Activated CD4-positive, alpha-beta T cell treated with anti-CD3 and anti-CD28 coated beads, Interleukin-2, amount 50 U/mL, for 4 hours (primary cell): ENCODE measurements around the gene USH2A.

Experiments
- DNase-seq, 2 experiments: peaks; one replicate each; pipeline ENCODE4 v3.0.0-alpha.2; 2020

USH2A gene

DNA sequence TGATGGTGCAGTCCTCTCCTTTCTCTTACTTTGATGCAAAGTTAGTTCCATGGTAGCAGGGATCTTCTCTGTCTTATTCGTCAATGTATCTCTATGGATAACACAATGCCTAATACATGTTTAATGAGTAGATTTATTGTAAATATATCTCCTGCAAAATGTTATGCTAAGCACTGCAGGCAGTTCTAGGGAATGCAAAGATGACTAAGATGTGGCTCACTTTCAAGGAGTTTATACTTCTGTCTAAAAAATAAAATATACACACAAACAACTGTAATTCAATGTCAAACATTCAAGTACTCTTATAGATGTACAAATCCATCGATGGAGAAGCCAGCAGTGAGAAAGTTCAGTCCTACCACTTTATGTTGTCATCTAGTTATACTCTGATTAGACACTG, 661.8 kb downstream of the USH2A start:
- DNase-seq = no peak

- DNase-seq = no peak
Observed at GRCh38 chr1:215754112-215754511, 669.1 kb downstream of the USH2A start.

DNA sequence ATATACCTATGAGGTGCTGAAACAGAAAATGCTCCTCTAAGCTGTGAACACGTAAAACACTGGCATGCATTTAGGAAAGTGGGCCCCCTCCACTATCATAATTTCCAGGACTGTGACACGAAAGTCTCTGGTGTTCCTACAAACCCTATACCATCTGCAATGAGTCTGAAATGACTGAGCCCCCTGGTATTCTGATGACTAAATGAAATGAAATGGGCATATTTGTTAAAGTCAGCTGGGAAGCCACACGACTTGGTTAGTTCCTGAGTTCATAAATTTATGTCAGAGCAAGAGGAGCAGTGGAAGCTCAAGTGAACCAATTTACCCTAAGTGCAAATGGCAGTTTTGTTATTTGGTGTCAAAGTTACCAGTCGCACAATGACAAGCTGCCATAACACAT, 673.8 kb downstream of the USH2A start:
- no peak for DNase-seq

DNA sequence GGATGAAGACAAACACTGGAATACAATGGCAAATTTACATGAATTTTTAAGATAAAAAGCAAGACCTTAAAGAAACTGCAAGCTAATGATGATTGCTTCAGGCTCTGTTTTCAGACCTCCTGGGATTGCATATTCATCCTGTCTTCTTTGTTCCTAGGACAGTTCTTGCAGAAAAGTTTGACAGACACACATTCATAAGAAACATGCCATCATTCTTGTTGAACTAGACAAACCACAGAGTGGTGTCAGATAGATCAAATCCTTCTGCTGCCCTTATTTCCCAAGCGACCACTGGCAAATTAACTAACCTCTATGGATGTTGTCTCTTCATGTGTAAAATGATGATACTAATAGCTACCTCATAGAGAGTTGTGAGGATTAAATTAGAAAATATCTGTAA, 674.8 kb downstream of the USH2A start:
- DNase-seq = no peak

DNA sequence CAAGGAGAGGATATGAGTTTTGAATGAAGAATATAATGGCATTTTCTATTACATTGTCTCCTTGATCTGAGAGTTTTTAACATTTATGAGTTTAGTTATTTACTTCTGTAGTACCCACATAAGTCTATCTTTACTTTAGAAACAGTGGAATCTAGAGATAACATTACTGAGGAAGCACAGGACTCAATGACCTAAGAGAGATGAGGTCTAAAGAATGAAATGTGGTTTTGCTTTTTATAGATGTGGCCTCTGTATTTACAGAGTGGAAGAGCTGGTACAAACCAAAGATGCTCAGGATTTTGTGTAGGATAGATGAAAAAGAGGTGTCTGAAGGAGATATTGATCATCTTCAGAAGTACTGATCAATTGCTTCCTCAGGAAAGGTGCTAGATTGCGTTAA, 678.8 kb downstream of the USH2A start:
- no peak for DNase-seq

DNA sequence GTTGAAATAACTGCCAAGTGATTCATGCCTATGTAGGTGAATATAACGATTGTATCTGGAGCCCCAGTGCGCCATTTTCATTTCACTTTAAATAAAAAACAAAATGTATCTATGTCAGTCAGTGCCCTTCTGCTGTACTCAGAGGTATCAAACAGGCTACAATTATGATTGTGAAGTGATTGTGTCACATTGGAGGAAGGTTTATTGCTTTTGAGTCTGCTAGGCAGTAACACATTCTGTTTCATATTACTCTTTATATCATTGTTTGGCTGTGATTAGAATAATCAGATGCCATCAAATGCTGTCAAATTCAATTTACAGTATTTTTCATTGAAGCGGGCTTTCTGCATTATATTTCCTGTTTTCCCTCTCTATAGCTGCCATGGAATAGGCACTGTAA, 684.2 kb downstream of the USH2A start:
- no peak for DNase-seq

GRCh38 chr1:215731699-215732098, 691.5 kb downstream of the USH2A start:
- no peak for DNase-seq

DNA sequence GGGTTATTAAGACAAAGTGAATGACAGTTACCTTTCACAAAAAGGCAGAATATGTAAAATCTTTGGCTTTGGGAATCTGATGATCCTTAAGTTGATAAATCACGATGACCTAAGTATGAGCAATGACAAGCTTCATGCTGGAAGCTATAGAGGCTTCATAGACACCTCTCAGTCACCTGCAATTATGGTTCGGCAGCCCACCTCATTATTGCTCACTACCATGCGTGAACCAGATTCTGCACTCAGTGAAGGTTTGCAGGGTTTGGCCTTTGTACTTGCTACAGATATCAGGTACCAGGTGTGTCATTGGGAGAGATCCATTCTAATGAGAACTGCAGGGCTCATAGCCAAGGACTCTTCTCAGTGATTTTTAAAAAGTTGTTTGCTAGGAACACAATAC, 692.6 kb downstream of the USH2A start:
- no peak for DNase-seq

- DNase-seq = no peak
Observed at GRCh38 chr1:215728169-215728568, 695.1 kb downstream of the USH2A start.

DNA sequence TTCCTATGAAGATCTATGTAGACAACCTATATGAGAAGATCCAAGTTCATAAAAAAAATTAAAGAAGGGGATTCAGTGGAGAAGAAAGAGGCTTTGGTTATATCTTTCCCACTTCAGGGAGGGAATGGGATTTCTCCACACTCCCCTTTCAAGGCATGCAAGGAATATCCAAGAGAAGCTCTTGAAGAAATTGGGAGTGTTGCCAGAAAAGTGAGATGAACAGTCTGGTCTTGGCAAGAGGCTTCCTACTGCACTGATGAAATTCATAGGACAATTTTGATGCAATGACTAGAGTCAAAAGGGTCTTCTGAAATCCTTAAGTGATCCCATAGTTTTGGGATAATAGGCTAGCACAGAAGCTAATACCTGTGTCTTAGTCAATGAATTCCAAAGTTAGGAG, 703.1 kb downstream of the USH2A start:
- DNase-seq = no peak

DNA sequence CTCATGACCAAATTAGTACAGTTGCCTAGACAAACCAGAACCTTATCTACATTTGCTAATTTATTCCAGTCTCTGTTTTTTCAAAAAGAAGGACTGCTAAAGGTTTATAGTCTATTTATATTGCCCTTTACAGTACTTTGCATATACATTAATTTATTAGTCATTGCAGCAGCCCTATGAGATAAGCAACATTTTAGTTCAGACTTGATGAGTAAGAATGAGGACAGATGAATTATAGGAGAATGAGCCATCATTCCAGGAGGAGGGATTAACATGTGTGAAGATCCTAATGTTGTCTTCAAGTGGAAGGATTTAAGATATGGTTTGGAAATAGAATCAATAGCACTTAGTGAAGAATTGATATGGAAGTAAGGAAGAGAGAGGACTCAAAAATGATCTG, 703.7 kb downstream of the USH2A start:
- no peak for DNase-seq

GRCh38 chr1:215718575-215719287, 704.5 kb downstream of the USH2A start:
- DNase-seq = no peak

DNA sequence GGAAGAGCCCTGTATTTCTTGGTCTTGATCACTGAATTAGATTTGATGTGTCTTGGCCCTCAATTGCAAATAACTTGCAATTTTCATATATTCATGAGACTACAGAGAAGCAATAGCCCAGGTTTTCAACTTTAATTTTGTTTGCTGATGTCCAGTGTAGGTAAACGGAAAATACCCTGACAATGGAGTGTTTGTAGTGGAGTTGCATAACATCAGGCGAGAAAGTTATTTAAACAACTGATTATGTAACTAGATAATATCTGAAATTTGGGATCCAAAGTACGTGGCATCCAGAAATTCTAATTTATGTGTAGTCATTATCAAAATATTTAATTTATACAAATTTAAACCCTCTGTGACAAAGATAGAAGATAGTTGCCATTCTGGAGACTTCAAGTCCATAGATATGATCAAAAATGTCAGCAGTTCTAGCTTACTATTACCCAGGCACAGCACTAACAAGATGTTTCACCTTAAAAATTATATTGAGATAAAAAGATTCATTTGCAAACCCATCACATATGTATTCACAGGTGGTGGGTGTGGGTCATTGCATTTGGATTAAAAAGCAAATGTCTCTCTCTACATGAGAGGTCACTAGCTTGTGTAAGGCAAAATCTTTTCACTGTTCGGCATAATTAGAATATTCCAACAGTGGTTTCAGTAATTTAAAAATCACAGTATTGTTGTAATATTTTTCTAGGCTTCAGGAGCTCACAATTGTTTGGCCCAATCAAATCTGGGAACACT, 705.4 kb downstream of the USH2A start:
- DNase-seq = no peak

DNA sequence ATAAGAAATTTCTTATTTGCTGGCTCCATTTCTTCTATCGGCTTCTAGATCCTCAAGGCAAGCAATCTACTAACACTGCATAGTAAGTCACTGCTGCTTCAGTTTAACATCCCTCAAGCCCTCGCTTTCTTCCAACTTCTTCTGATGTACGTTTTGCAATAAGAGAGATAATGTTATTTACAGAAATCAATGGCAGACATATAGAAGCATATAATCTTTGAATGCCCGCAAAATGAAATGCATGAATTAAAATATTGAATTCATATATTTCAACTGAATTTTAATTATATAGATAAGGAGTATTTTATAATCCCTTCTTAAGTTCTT, 712.4 kb downstream of the USH2A start:
- DNase-seq = no peak

GRCh38 chr1:215710036-215710898, 713.0 kb downstream of the USH2A start:
- no peak for DNase-seq

DNA sequence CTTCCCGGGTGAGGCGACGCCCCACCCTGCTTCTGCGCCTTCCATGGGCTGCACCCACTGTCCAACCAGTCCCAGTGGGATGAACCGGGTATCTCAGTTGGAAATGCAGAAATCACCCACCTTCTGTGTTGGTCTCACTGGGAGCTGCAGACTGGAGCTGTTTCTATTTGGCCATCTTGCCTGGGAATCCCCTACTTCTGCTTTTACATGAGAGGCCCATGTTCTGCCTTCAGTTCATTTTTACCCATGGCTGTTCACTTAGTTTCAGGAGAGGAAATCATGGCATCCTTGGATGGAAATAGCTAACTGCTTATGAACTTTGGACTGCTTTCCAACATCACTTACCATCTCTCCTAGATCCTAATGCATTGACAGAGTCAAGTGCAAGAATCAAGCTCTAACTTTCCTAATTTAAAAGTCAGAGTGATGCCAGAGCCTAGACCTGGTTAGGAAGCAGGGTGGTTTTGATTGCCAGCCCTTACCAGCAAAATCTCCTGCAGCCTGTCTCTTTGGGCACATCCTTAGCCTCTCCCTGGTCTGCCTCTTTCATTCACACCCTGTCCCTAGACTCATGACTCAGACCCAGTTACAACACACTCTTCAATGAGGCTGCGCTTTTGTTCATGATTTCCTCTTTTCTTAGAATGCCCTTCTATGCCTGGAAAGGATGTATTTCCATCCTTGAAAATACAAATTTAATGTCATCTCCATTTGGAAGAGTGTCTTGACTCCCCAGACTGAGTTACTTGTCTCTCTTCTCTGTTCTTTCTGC, 719.0 kb downstream of the USH2A start:
- DNase-seq = no peak

- DNase-seq = no peak
Observed at GRCh38 chr1:215682232-215682631, 741.0 kb downstream of the USH2A start.

- no peak for DNase-seq
Observed at GRCh38 chr1:215681041-215681440, 742.2 kb downstream of the USH2A start.

GRCh38 chr1:215679231-215679630, 744.0 kb downstream of the USH2A start:
- no peak for DNase-seq

GRCh38 chr1:215677112-215677511, 746.1 kb downstream of the USH2A start:
- no peak for DNase-seq

DNA sequence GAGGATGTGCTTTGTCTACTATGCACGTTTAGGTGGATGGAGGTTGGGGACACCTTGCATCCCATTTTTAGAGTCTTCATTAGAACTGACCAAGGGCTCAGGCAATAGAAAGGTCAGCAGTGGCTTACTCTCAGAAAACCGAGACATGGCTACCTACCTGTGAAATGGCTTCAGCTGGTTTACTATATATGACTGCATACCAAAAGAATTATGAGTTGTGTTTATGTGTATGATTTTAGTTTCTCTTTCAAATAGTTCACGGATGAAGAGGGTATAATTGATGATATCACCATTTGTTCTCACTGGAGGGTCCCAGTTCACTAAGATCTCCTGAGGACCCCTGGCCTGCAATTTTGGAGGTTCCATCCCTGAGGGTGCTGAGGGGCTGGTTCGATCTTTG, 749.3 kb downstream of the USH2A start:
- DNase-seq = no peak

DNA sequence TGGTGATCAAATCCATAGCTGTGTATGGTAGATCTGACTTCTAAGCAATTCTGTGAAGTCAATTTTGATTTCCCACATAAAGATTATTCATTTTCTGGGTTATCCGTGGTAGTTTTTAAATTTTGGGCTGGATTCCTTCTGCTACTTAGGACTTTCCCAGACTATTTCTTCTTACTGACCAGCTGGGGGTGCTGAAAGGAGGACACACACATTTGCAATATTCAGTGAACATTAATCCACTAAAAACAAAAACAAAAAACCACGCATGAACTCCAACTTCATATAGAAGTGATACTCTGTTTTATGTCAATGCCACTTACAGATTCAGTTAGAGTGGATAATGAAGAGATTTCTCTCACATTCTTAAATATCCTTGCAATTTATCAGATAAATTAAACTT, 750.8 kb downstream of the USH2A start:
- DNase-seq = no peak
